ENCODE results near the gene CDH13.
A peak's percentile ranks its signal among the peaks of the same experiment; 100 is the strongest.

The CDH13 gene

GRCh38 chr16:82653550-82654511, 27.1 kb downstream of the CDH13 start:
- peak; percentile 83 for DNase-seq (ENCODE audit: low read depth)
- Histone ChIP-seq H3K4me1 (ENCODE audit: control insufficient read depth, insufficient read depth, low read length) (peaks cover 31% of the 10 kb centered on the region), H3K27me3 (replicated peaks; ENCODE audit: control insufficient read depth, insufficient read depth, low read length) (no peaks in the 10 kb centered on the region), H3K4me3 (ENCODE audit: low read length) (peak overlapping the region; percentile 61), H3K9ac (ENCODE audit: low read length) (peak overlapping the region; percentile 54), H3K36me3 (ENCODE audit: control insufficient read depth, insufficient read depth, low read length, severe bottlenecking) (no peaks in the 10 kb centered on the region), H3K9me3 (ENCODE audit: control insufficient read depth, low read length) (no peaks in the 10 kb centered on the region)

- no peaks in the 10 kb centered on the region for H3K27me3 ChIP-seq (replicated peaks; ENCODE audit: control insufficient read depth, insufficient read depth, low read length)
- H3K9me3 ChIP-seq (ENCODE audit: control insufficient read depth, low read length) = no peaks in the 10 kb centered on the region
- no peak overlapping the region for H3K4me3 ChIP-seq (ENCODE audit: low read length)
- no peaks in the 10 kb centered on the region for H3K36me3 ChIP-seq (ENCODE audit: control insufficient read depth, insufficient read depth, low read length, severe bottlenecking)
- DNase-seq (ENCODE audit: low read depth) = peak; percentile 60
- H3K4me1 ChIP-seq (ENCODE audit: control insufficient read depth, insufficient read depth, low read length) = peaks cover 31% of the 10 kb centered on the region
- no peak overlapping the region for H3K9ac ChIP-seq (ENCODE audit: low read length)
These were observed 28.4 kb downstream of the CDH13 start for GRCh38 chr16:82655072-82655714.

GRCh38 chr16:82655720-82656490, 29.1 kb downstream of the CDH13 start:
- Histone ChIP-seq H3K36me3 (ENCODE audit: control insufficient read depth, insufficient read depth, low read length, severe bottlenecking) (no peaks in the 10 kb centered on the region), H3K4me1 (ENCODE audit: control insufficient read depth, insufficient read depth, low read length) (peaks cover 31% of the 10 kb centered on the region), H3K27me3 (replicated peaks; ENCODE audit: control insufficient read depth, insufficient read depth, low read length) (no peaks in the 10 kb centered on the region), H3K9me3 (ENCODE audit: control insufficient read depth, low read length) (no peaks in the 10 kb centered on the region), H3K4me3 (ENCODE audit: low read length) (no peak overlapping the region), H3K9ac (ENCODE audit: low read length) (no peak overlapping the region)
- DNase-seq (ENCODE audit: low read depth) = no peak

GRCh38 chr16:82657239-82657638, 30.5 kb downstream of the CDH13 start:
- Histone ChIP-seq H3K9me3 (ENCODE audit: control insufficient read depth, low read length) (no peaks in the 10 kb centered on the region), H3K36me3 (ENCODE audit: control insufficient read depth, insufficient read depth, low read length, severe bottlenecking) (no peaks in the 10 kb centered on the region), H3K4me3 (ENCODE audit: low read length) (no peak overlapping the region), H3K4me1 (ENCODE audit: control insufficient read depth, insufficient read depth, low read length) (peaks cover 31% of the 10 kb centered on the region), H3K9ac (ENCODE audit: low read length) (peak overlapping the region; percentile 33), H3K27me3 (replicated peaks; ENCODE audit: control insufficient read depth, insufficient read depth, low read length) (no peaks in the 10 kb centered on the region)
- DNase-seq (ENCODE audit: low read depth) = peak; percentile 84

- Histone ChIP-seq H3K27me3 (replicated peaks; ENCODE audit: control insufficient read depth, insufficient read depth, low read length) (no peaks in the 10 kb centered on the region), H3K9me3 (ENCODE audit: control insufficient read depth, low read length) (no peaks in the 10 kb centered on the region), H3K9ac (ENCODE audit: low read length) (no peak overlapping the region), H3K4me1 (ENCODE audit: control insufficient read depth, insufficient read depth, low read length) (peaks cover 27% of the 10 kb centered on the region), H3K36me3 (ENCODE audit: control insufficient read depth, insufficient read depth, low read length, severe bottlenecking) (no peaks in the 10 kb centered on the region), H3K4me3 (ENCODE audit: low read length) (no peak overlapping the region)
- DNase-seq (ENCODE audit: low read depth) = peak; percentile 24
These were observed 31.0 kb downstream of the CDH13 start for GRCh38 chr16:82657786-82658185.

- Histone ChIP-seq H3K9me3 (ENCODE audit: control insufficient read depth, low read length) (no peaks in the 10 kb centered on the region), H3K36me3 (ENCODE audit: control insufficient read depth, insufficient read depth, low read length, severe bottlenecking) (no peaks in the 10 kb centered on the region), H3K4me1 (ENCODE audit: control insufficient read depth, insufficient read depth, low read length) (peaks cover 17% of the 10 kb centered on the region), H3K4me3 (ENCODE audit: low read length) (no peak overlapping the region), H3K9ac (ENCODE audit: low read length) (no peak overlapping the region), H3K27me3 (replicated peaks; ENCODE audit: control insufficient read depth, insufficient read depth, low read length) (no peaks in the 10 kb centered on the region)
- peak; percentile 63 for DNase-seq (ENCODE audit: low read depth)
These were observed 32.0 kb downstream of the CDH13 start for GRCh38 chr16:82658796-82659195.

GRCh38 chr16:82660075-82660645, 33.4 kb downstream of the CDH13 start:
- peaks cover 3% of the 10 kb centered on the region for H3K9me3 ChIP-seq (ENCODE audit: control insufficient read depth, low read length)
- peaks cover 4% of the 10 kb centered on the region for H3K4me1 ChIP-seq (ENCODE audit: control insufficient read depth, insufficient read depth, low read length)
- peak; percentile 60 for DNase-seq (ENCODE audit: low read depth)
- no peak overlapping the region for H3K9ac ChIP-seq (ENCODE audit: low read length)
- H3K4me3 ChIP-seq (ENCODE audit: low read length) = peak overlapping the region; percentile 63
- no peaks in the 10 kb centered on the region for H3K36me3 ChIP-seq (ENCODE audit: control insufficient read depth, insufficient read depth, low read length, severe bottlenecking)
- H3K27me3 ChIP-seq (replicated peaks; ENCODE audit: control insufficient read depth, insufficient read depth, low read length) = no peaks in the 10 kb centered on the region

- Histone ChIP-seq H3K4me3 (ENCODE audit: low read length) (no peak overlapping the region), H3K9ac (ENCODE audit: low read length) (no peak overlapping the region), H3K27me3 (replicated peaks; ENCODE audit: control insufficient read depth, insufficient read depth, low read length) (no peaks in the 10 kb centered on the region), H3K36me3 (ENCODE audit: control insufficient read depth, insufficient read depth, low read length, severe bottlenecking) (no peaks in the 10 kb centered on the region), H3K4me1 (ENCODE audit: control insufficient read depth, insufficient read depth, low read length) (no peaks in the 10 kb centered on the region), H3K9me3 (ENCODE audit: control insufficient read depth, low read length) (peaks cover 5% of the 10 kb centered on the region)
- no peak for DNase-seq (ENCODE audit: low read depth)
These were observed 34.2 kb downstream of the CDH13 start for GRCh38 chr16:82660966-82661365.

- Histone ChIP-seq H3K9me3 (ENCODE audit: control insufficient read depth, low read length) (peaks cover 5% of the 10 kb centered on the region), H3K27me3 (replicated peaks; ENCODE audit: control insufficient read depth, insufficient read depth, low read length) (no peaks in the 10 kb centered on the region), H3K4me1 (ENCODE audit: control insufficient read depth, insufficient read depth, low read length) (no peaks in the 10 kb centered on the region), H3K4me3 (ENCODE audit: low read length) (no peak overlapping the region), H3K9ac (ENCODE audit: low read length) (no peak overlapping the region), H3K36me3 (ENCODE audit: control insufficient read depth, insufficient read depth, low read length, severe bottlenecking) (no peaks in the 10 kb centered on the region)
- DNase-seq (ENCODE audit: low read depth) = no peak
These were observed 37.4 kb downstream of the CDH13 start for GRCh38 chr16:82664181-82664580.

- Histone ChIP-seq H3K4me1 (ENCODE audit: control insufficient read depth, insufficient read depth, low read length) (no peaks in the 10 kb centered on the region), H3K9ac (ENCODE audit: low read length) (no peak overlapping the region), H3K27me3 (replicated peaks; ENCODE audit: control insufficient read depth, insufficient read depth, low read length) (no peaks in the 10 kb centered on the region), H3K36me3 (ENCODE audit: control insufficient read depth, insufficient read depth, low read length, severe bottlenecking) (no peaks in the 10 kb centered on the region), H3K4me3 (ENCODE audit: low read length) (no peak overlapping the region), H3K9me3 (ENCODE audit: control insufficient read depth, low read length) (peaks cover 5% of the 10 kb centered on the region)
- DNase-seq (ENCODE audit: low read depth) = no peak
These were observed 38.3 kb downstream of the CDH13 start for GRCh38 chr16:82665025-82665424.

GRCh38 chr16:82667437-82667836, 40.7 kb downstream of the CDH13 start:
- Histone ChIP-seq H3K9ac (ENCODE audit: low read length) (no peak overlapping the region), H3K4me3 (ENCODE audit: low read length) (no peak overlapping the region), H3K4me1 (ENCODE audit: control insufficient read depth, insufficient read depth, low read length) (no peaks in the 10 kb centered on the region), H3K27me3 (replicated peaks; ENCODE audit: control insufficient read depth, insufficient read depth, low read length) (no peaks in the 10 kb centered on the region), H3K9me3 (ENCODE audit: control insufficient read depth, low read length) (peaks cover 5% of the 10 kb centered on the region), H3K36me3 (ENCODE audit: control insufficient read depth, insufficient read depth, low read length, severe bottlenecking) (no peaks in the 10 kb centered on the region)
- DNase-seq (ENCODE audit: low read depth) = no peak

Measured in adipocyte (in vitro differentiated cells).